Activated naive CD4-positive, alpha-beta T cell treated with anti-CD3 and anti-CD28 coated beads, Interleukin-2, amount 50 U/mL, for 24 hours (primary cell): ENCODE results near the gene AMFR.

ENCODE experiments used
- H3K27ac Mint-ChIP-seq: one replicate; pipeline ENCODE4 v1.8.0; 2021; ENCODE audit warnings: mild to moderate bottlenecking, mixed read lengths
- H3K27me3 Mint-ChIP-seq: one replicate; pipeline ENCODE4 v1.8.0; 2021; ENCODE audit warnings: mixed read lengths
- H3K36me3 Mint-ChIP-seq: one replicate; pipeline ENCODE4 v1.8.0; 2021; ENCODE audit warnings: mixed read lengths
- H3K4me1 Mint-ChIP-seq: one replicate; pipeline ENCODE4 v1.8.0; 2021; ENCODE audit warnings: mixed read lengths
- H3K4me3 Mint-ChIP-seq: one replicate; pipeline ENCODE4 v1.8.0; 2021; ENCODE audit warnings: mild to moderate bottlenecking, mixed read lengths
- H3K9me3 Mint-ChIP-seq: one replicate; pipeline ENCODE4 v1.8.0; 2021; ENCODE audit warnings: mixed read lengths

AMFR gene

GRCh38 chr16:56330476-56330875, 94.9 kb downstream of the AMFR start:
- Mint-ChIP-seq H3K36me3 (no peaks in the 10 kb centered on the region), H3K27me3 (no peaks in the 10 kb centered on the region), H3K9me3 (no peaks in the 10 kb centered on the region), H3K4me3 (no peak overlapping the region), H3K27ac (no peak overlapping the region), H3K4me1 (no peaks in the 10 kb centered on the region)

DNA sequence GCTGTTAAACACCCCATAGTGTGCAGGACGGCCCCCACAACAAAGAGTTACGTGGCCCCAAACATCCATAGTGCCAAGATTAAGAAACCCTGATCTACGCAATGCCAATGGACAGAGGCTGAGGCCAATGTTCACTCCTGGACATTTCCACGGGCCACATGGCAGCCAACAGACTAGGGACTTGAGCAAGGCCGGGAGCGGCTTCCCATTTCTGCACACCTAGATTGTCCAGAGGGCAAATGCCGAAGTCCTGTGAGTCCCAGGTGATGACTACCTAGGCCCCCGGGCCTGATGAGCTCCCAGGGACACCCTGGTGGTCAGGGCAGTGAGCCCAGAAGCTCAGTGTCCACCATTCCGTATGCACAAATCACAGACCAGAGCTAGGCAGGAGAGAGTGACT, 95.5 kb downstream of the AMFR start:
- no peak overlapping the region for H3K4me3 Mint-ChIP-seq
- H3K9me3 Mint-ChIP-seq: no peaks in the 10 kb centered on the region
- no peak overlapping the region for H3K27ac Mint-ChIP-seq
- no peaks in the 10 kb centered on the region for H3K27me3 Mint-ChIP-seq
- no peaks in the 10 kb centered on the region for H3K4me1 Mint-ChIP-seq
- H3K36me3 Mint-ChIP-seq: no peaks in the 10 kb centered on the region

- Mint-ChIP-seq H3K27me3 (no peaks in the 10 kb centered on the region), H3K27ac (no peak overlapping the region), H3K9me3 (no peaks in the 10 kb centered on the region), H3K4me3 (no peak overlapping the region), H3K4me1 (no peaks in the 10 kb centered on the region), H3K36me3 (no peaks in the 10 kb centered on the region)
Measured at GRCh38 chr16:56328276-56329022, 96.9 kb downstream of the AMFR start.

DNA sequence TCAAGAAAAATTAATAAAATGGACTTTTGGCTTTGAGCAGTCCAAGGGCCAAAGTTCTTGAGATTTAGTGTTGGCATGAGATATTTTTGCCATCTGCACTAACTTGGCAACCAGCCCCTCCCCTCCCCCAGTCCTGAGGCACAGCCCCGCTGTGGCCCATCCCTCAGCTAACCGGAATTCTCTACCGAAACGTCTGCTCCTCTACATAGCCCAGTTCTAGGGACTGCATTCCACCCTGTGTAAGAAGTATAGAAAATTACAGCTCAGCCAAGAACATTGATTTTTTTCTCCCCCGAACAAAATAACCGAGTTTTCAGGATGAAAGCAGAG, 97.5 kb downstream of the AMFR start:
- H3K27ac Mint-ChIP-seq: no peak overlapping the region
- no peak overlapping the region for H3K4me3 Mint-ChIP-seq
- no peaks in the 10 kb centered on the region for H3K9me3 Mint-ChIP-seq
- no peaks in the 10 kb centered on the region for H3K36me3 Mint-ChIP-seq
- no peaks in the 10 kb centered on the region for H3K4me1 Mint-ChIP-seq
- H3K27me3 Mint-ChIP-seq: no peaks in the 10 kb centered on the region

- Mint-ChIP-seq H3K4me3 (no peak overlapping the region), H3K36me3 (no peaks in the 10 kb centered on the region), H3K27me3 (no peaks in the 10 kb centered on the region), H3K27ac (no peak overlapping the region), H3K9me3 (no peaks in the 10 kb centered on the region), H3K4me1 (no peaks in the 10 kb centered on the region)
Measured at GRCh38 chr16:56327071-56327928, 98.0 kb downstream of the AMFR start.

GRCh38 chr16:56325956-56326355, 99.4 kb downstream of the AMFR start:
- H3K27ac Mint-ChIP-seq: no peak overlapping the region
- no peaks in the 10 kb centered on the region for H3K27me3 Mint-ChIP-seq
- H3K4me3 Mint-ChIP-seq: no peak overlapping the region
- no peaks in the 10 kb centered on the region for H3K4me1 Mint-ChIP-seq
- H3K9me3 Mint-ChIP-seq: no peaks in the 10 kb centered on the region
- no peaks in the 10 kb centered on the region for H3K36me3 Mint-ChIP-seq

DNA sequence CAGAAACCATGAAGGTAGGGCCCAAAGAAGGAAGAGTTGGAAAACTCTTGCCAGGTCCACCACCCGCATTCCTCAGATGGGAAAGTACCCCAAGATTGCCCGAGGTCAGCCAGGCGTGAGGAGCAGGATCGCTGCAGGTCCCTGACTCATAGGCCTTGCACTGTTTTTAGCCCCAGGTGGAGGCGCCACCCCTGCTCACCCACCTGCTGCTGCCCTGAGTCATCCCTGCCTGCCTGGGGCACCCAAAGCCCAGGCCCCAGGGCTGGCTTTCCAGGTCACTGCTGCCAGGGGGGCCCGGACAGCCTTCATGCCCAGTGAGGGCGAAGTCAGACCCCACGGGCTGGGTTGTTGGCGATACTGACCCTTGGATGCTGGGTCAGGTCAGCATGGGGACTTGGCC, 100.9 kb downstream of the AMFR start:
- H3K36me3 Mint-ChIP-seq: no peaks in the 10 kb centered on the region
- no peaks in the 10 kb centered on the region for H3K9me3 Mint-ChIP-seq
- no peak overlapping the region for H3K4me3 Mint-ChIP-seq
- no peaks in the 10 kb centered on the region for H3K27me3 Mint-ChIP-seq
- no peak overlapping the region for H3K27ac Mint-ChIP-seq
- H3K4me1 Mint-ChIP-seq: no peaks in the 10 kb centered on the region

DNA sequence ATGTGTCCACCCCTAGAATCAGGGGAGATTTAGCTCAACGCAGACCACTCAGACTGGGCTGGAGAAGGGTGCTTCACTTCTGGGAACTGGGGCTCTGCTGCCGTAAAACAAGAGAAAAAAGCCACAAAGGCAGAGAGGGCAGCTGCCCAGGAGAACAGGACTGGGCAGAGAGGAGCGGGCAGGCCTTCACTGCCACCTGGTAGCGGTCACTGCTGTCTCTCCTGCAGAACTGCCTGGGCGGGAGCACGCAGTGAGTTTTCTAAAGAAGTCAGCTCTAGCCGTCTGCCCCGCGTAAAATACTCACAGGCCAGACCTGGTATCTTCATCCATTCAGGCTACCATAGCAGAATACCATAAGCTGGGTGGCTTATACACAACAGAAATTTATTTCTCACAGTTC, 103.8 kb downstream of the AMFR start:
- Mint-ChIP-seq H3K4me3 (no peak overlapping the region), H3K27ac (no peak overlapping the region), H3K27me3 (no peaks in the 10 kb centered on the region), H3K4me1 (peaks cover 4% of the 10 kb centered on the region), H3K36me3 (no peaks in the 10 kb centered on the region), H3K9me3 (no peaks in the 10 kb centered on the region)

- Mint-ChIP-seq H3K4me1 (peaks cover 4% of the 10 kb centered on the region), H3K9me3 (no peaks in the 10 kb centered on the region), H3K27me3 (no peaks in the 10 kb centered on the region), H3K36me3 (no peaks in the 10 kb centered on the region), H3K4me3 (no peak overlapping the region), H3K27ac (no peak overlapping the region)
Measured at GRCh38 chr16:56320811-56321558, 104.4 kb downstream of the AMFR start.

DNA sequence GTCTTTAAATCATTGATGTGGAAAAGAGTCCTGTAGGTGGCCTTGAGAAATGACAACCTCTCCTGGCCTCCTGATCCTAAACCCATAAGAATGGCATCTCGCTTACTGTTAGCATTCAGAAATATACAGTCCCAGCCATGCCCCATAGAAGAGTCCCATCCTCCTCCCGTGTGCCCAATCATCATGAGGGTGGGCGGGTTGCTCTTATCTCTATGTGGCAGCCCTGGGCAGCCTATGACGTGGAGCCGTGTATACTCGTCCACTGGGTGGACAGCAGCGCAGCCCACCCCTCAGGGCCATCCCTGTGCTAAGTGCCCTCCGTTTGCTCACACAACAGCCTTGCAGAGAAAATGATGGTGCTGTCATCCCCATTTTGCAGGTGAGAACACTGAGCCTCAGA, 105.3 kb downstream of the AMFR start:
- peaks cover 4% of the 10 kb centered on the region for H3K4me1 Mint-ChIP-seq
- no peaks in the 10 kb centered on the region for H3K9me3 Mint-ChIP-seq

DNA sequence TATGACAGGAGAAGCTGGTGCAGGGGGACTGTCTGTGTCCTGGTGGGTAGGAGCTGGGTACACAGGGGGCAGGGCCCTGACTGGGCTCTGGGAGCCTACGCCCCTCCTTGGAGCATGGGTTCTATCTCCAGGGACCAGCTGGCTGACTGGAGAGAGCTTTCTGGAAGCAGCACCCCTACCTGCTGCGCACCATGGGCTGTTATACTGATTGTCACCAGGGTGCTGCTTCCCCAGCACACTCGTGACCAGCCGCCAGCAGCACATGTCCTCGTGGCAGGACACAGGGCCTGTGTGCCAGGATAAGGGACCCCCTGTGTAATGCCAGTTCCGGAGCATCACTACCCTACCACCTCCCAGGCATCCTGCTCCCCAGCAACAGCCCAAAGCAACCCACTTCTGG, 106.0 kb downstream of the AMFR start:
- Mint-ChIP-seq H3K27ac (no peak overlapping the region), H3K4me3 (no peak overlapping the region), H3K27me3 (no peaks in the 10 kb centered on the region), H3K36me3 (no peaks in the 10 kb centered on the region), H3K9me3 (no peaks in the 10 kb centered on the region), H3K4me1 (peaks cover 4% of the 10 kb centered on the region)

More for the DNA sequence above, 105.3 kb downstream of the AMFR start:
- no peaks in the 10 kb centered on the region for H3K27me3 Mint-ChIP-seq
- H3K4me3 Mint-ChIP-seq: no peak overlapping the region
- no peaks in the 10 kb centered on the region for H3K36me3 Mint-ChIP-seq
- H3K27ac Mint-ChIP-seq: no peak overlapping the region

GRCh38 chr16:56318827-56319140, 106.6 kb downstream of the AMFR start:
- Mint-ChIP-seq H3K36me3 (no peaks in the 10 kb centered on the region), H3K4me3 (no peak overlapping the region), H3K27me3 (no peaks in the 10 kb centered on the region)

DNA sequence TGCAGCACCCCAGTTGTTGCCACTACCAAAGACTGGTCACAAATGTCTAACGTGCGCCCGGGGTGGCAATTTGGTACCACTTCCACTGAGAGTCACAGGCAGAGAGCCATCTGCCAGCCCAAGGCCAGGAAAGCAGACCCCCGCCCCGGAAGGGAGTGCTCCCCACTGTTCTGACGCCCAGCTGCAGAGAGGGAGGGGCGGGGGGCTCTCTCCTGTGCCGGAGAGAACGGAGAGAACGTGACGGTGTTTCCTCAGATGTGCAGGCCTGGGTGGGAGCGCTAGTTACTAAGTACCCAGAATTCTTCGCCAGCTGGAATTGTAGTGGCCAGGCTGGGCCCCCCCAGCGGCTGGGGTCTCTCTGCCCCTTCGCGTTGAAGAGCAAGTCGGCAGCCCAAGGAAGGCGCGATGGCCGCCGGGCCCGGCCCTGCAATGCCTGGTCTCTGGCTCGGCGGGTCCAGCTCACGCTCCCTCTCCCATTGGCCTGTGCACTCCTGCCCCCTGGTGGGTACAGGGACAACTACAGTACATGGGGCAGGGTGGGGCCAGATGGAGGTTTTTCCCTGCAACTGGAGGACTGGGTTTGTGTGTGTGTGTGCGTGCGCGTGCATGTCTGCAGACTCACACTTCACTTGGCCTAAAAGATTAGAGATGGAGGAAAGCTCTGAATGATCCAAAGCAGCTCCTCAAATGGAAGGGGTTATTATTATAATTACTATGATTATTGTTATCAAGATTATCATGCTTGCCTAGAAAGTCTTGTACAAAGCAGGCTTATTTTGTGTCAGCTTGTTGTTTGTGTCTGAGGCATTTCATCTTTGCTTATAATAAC, 107.1 kb downstream of the AMFR start:
- Mint-ChIP-seq H3K27ac (no peak overlapping the region), H3K36me3 (no peaks in the 10 kb centered on the region), H3K4me3 (peak overlapping the region; percentile 42), H3K9me3 (no peaks in the 10 kb centered on the region), H3K4me1 (peaks cover 4% of the 10 kb centered on the region), H3K27me3 (no peaks in the 10 kb centered on the region)

More at GRCh38 chr16:56318827-56319140, 106.6 kb downstream of the AMFR start:
- H3K27ac Mint-ChIP-seq: no peak overlapping the region
- no peaks in the 10 kb centered on the region for H3K9me3 Mint-ChIP-seq
- peaks cover 4% of the 10 kb centered on the region for H3K4me1 Mint-ChIP-seq

- no peaks in the 10 kb centered on the region for H3K9me3 Mint-ChIP-seq
- no peak overlapping the region for H3K27ac Mint-ChIP-seq
- no peak overlapping the region for H3K4me3 Mint-ChIP-seq
- H3K27me3 Mint-ChIP-seq: no peaks in the 10 kb centered on the region
- H3K4me1 Mint-ChIP-seq: peaks cover 4% of the 10 kb centered on the region
- no peaks in the 10 kb centered on the region for H3K36me3 Mint-ChIP-seq
Measured at GRCh38 chr16:56316545-56316944, 108.8 kb downstream of the AMFR start.

DNA sequence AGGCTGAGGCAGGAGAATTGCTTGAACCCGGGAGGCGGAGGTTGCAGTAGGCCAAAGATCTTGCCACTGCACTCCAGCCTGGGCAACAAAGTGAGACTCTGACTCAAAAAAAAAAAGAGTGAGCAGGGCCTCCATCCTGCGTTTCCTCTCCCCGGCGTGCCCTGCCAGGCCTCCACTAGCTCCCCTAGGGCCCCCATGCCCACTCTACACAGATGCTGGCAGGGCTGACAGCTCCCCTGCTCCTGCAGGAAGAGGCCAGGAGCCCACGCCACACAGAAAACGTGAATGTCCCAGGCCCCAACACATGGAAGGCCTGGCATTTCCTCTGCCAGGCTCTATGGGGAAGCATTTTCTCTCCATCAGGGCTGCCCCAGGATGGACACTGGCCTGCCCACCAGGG, 109.4 kb downstream of the AMFR start:
- H3K27ac Mint-ChIP-seq: no peak overlapping the region
- H3K9me3 Mint-ChIP-seq: no peaks in the 10 kb centered on the region
- no peak overlapping the region for H3K4me3 Mint-ChIP-seq
- H3K27me3 Mint-ChIP-seq: no peaks in the 10 kb centered on the region
- H3K36me3 Mint-ChIP-seq: no peaks in the 10 kb centered on the region
- peaks cover 4% of the 10 kb centered on the region for H3K4me1 Mint-ChIP-seq
